Activated CD4-positive, alpha-beta T cell treated with anti-CD3 and anti-CD28 coated beads, Interleukin-2, amount 10 ng/mL, durations not matched to agents 7 days and 5 days (primary cell): ENCODE measurements around the gene SLC25A24. TPM values are rescaled to one million over a fixed set of nuclear protein-coding genes. Genes with fewer than 3 reads are reported as not detected.

Experiments used
- CTCF ChIA-PET: fragments of 350-600 bp; sonication (Branson Sonifier 250); formaldehyde crosslinking; loops from one replicate; lab custom pipeline; 2021; ENCODE audit warnings: antibody characterized with exemption; lab: Charles Lee
- POLR2A ChIA-PET: fragments of 350-600 bp; sonication (Branson Sonifier 250); formaldehyde crosslinking; loops from one replicate; lab custom pipeline; 2021; ENCODE audit warnings: antibody characterized with exemption; lab: Charles Lee
- DNase-seq: peaks from one replicate; pipeline ENCODE4 v3.0.0-alpha.2; 2020
- H3K27ac Mint-ChIP-seq: one replicate; pipeline ENCODE4 v1.8.0; 2021; ENCODE audit warnings: mild to moderate bottlenecking, moderate library complexity, mixed read lengths
- H3K27me3 Mint-ChIP-seq: one replicate; pipeline ENCODE4 v1.8.0; 2021; ENCODE audit warnings: mixed read lengths
- H3K36me3 Mint-ChIP-seq: one replicate; pipeline ENCODE4 v1.8.0; 2021; ENCODE audit warnings: low read depth, mixed read lengths
- H3K4me1 Mint-ChIP-seq: one replicate; pipeline ENCODE4 v1.8.0; 2021; ENCODE audit warnings: mixed read lengths
- H3K4me3 Mint-ChIP-seq: one replicate; pipeline ENCODE4 v1.8.0; 2021; ENCODE audit warnings: mild to moderate bottlenecking, moderate library complexity, mixed read lengths
- H3K9me3 Mint-ChIP-seq: one replicate; pipeline ENCODE4 v1.8.0; 2021; ENCODE audit warnings: mixed read lengths
- total RNA-seq, 2 experiments: library from RNA; stranded (reverse); gene quantifications; one replicate each; pipeline ENCODE4 v1.2.3, GENCODE V29; 2021

Gene SLC25A24
- total RNA-seq, 2 experiments from 2014 or later = 30.5 to 32.1 TPM

- no peaks in the 10 kb centered on the region for H3K9me3 Mint-ChIP-seq
- H3K4me3 Mint-ChIP-seq = no peak overlapping the region
- CTCF ChIA-PET = interaction anchor here (0.6 to 7.7 kb wide), 14 partner anchors 14 to 520 kb away, joined by 3 to 76 read pairs (median 3); partner anchors contain the start of gene SLC25A24
- no peaks in the 10 kb centered on the region for H3K4me1 Mint-ChIP-seq
- H3K27ac Mint-ChIP-seq = no peak overlapping the region
- no peaks in the 10 kb centered on the region for H3K36me3 Mint-ChIP-seq
- H3K27me3 Mint-ChIP-seq = peaks cover 5% of the 10 kb centered on the region
- POLR2A ChIA-PET = no interaction called here
- no peak for DNase-seq
Measured at GRCh38 chr1:108124622-108125311, 75.4 kb downstream of the SLC25A24 start.

DNA sequence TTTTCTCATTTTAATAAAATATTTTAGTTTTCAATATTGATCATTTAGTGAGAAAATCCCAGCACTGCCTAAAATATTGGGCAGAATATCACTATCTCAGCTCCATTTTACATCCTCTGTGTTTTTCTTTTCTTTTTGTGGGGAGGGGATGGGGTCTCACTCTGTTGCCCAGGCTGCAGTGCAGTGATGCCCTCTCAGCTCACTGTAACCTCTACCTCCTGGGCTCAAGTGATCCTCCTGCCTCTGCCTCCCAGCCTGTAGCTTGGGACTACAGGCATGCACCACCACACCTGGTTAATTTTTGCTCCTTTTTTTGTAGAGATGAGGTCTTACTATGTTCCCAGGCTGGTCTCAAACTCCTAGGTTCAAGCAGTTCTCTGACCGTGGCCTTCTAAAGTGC lies 76.1 kb downstream of the SLC25A24 start:
- H3K4me3 Mint-ChIP-seq = no peak overlapping the region
- DNase-seq = no peak
- ChIA-PET CTCF (interaction anchor here (0.9 to 7.7 kb wide), 2 partner anchors 340 to 520 kb away, joined by 3 to 76 read pairs; no protein-coding TSS in a partner anchor), POLR2A (interaction anchor here (0.8 kb wide), 1 partner anchor 341 kb away, joined by 3 read pairs; no protein-coding TSS in a partner anchor)
- no peaks in the 10 kb centered on the region for H3K4me1 Mint-ChIP-seq
- no peaks in the 10 kb centered on the region for H3K36me3 Mint-ChIP-seq
- peaks cover 5% of the 10 kb centered on the region for H3K27me3 Mint-ChIP-seq
- no peaks in the 10 kb centered on the region for H3K9me3 Mint-ChIP-seq
- no peak overlapping the region for H3K27ac Mint-ChIP-seq

- Mint-ChIP-seq H3K27ac (no peak overlapping the region), H3K4me1 (peaks cover 5% of the 10 kb centered on the region), H3K27me3 (peaks cover 5% of the 10 kb centered on the region), H3K4me3 (no peak overlapping the region), H3K36me3 (no peaks in the 10 kb centered on the region), H3K9me3 (no peaks in the 10 kb centered on the region)
- DNase-seq = no peak
- CTCF ChIA-PET = no interaction called here
- POLR2A ChIA-PET = no interaction called here
Measured at GRCh38 chr1:108121358-108122143, 78.6 kb downstream of the SLC25A24 start.

- no peak for DNase-seq
- H3K36me3 Mint-ChIP-seq = no peaks in the 10 kb centered on the region
- CTCF ChIA-PET = interaction anchor here (2.4 kb wide), 1 partner anchor 14 kb away, joined by 6 read pairs; no protein-coding TSS in a partner anchor
- H3K4me1 Mint-ChIP-seq = peaks cover 5% of the 10 kb centered on the region
- H3K27ac Mint-ChIP-seq = no peak overlapping the region
- peaks cover 5% of the 10 kb centered on the region for H3K27me3 Mint-ChIP-seq
- no peaks in the 10 kb centered on the region for H3K9me3 Mint-ChIP-seq
- POLR2A ChIA-PET = no interaction called here
- H3K4me3 Mint-ChIP-seq = no peak overlapping the region
Measured at GRCh38 chr1:108120163-108120562, 80.0 kb downstream of the SLC25A24 start.

DNA sequence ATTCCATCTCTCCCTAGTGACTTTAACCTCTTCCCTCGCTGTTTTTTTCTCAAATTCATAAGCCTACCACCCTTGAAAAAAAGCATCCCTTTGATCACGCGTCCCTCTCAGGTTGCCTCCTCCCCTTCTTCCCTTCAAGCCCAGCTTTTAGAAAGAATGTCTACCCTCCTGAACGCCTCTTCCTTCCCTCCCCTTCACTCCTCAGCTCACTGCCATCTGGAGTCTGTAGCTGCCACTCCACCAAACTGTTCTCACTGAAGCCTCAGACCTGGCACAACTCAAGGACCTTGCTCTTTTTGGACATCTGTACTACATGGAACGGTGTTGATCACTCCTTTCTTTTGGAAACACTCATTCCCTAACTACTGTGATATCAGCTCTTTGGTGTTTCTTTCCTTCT lies 80.6 kb downstream of the SLC25A24 start:
- ChIA-PET POLR2A (no interaction called here), CTCF (interaction anchor here (2.4 to 2.8 kb wide), 2 partner anchors 13 to 337 kb away, joined by 6 to 12 read pairs; no protein-coding TSS in a partner anchor)
- no peak overlapping the region for H3K27ac Mint-ChIP-seq
- no peaks in the 10 kb centered on the region for H3K9me3 Mint-ChIP-seq
- DNase-seq = no peak
- peaks cover 5% of the 10 kb centered on the region for H3K4me1 Mint-ChIP-seq
- H3K36me3 Mint-ChIP-seq = no peaks in the 10 kb centered on the region
- H3K27me3 Mint-ChIP-seq = peaks cover 5% of the 10 kb centered on the region
- H3K4me3 Mint-ChIP-seq = no peak overlapping the region

DNA sequence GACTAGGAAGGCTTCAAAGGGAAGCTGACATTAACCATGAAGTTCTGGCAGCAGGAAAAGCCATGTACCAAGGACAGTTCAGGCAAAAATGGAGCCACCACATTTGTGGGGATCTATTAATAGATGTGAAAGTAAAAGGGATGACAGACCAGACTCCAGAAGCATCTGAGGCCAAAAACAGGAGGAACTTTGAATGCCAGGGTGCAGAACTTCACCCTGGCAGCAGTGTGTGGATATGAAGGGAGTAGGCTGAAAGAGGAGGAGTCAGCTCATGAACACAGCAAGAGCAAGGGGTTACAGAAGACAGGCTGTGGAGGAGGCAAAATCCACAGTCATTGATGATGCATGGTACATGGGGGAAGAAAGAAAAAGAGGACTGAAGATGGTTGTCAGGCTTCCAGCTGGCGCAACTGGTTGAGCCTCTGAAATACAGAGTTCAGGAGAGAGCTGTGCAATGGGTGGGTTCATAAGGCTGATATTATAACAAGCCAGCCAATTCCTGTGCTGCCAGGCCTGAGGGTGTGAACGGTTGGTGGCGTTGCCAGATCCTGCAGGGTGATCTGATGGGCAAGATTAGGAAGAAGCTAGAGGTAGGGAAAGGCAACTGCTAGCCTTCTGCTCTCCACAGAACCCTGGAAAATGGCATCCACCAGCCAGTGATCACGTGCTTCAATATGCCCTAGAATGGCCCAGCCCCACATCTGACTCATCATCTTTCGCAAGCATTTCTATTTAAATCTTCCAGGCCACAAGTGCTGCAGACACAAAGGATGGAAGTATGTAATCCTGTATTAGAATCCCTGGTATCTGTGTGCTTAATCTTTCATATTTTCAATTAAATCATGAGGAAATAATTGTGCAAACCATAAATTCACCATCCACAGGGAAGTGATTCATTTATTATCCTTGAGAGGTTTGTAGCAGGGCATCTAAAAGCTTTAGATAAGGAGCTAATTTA lies 81.9 kb downstream of the SLC25A24 start:
- POLR2A ChIA-PET = interaction anchor here (0.7 kb wide), 1 partner anchor 336 kb away, joined by 3 read pairs; no protein-coding TSS in a partner anchor
- DNase-seq = no peak
- no peak overlapping the region for H3K4me3 Mint-ChIP-seq
- CTCF ChIA-PET = interaction anchor here (2.4 to 2.8 kb wide), 2 partner anchors 12 to 336 kb away, joined by 6 to 12 read pairs; no protein-coding TSS in a partner anchor
- peaks cover 5% of the 10 kb centered on the region for H3K4me1 Mint-ChIP-seq
- H3K27ac Mint-ChIP-seq = no peak overlapping the region
- no peaks in the 10 kb centered on the region for H3K36me3 Mint-ChIP-seq
- H3K27me3 Mint-ChIP-seq = peaks cover 5% of the 10 kb centered on the region
- no peaks in the 10 kb centered on the region for H3K9me3 Mint-ChIP-seq

GRCh38 chr1:108117237-108117636 lies 82.9 kb downstream of the SLC25A24 start:
- no peaks in the 10 kb centered on the region for H3K9me3 Mint-ChIP-seq
- H3K36me3 Mint-ChIP-seq = no peaks in the 10 kb centered on the region
- ChIA-PET POLR2A (interaction anchor here (0.7 kb wide), 1 partner anchor 335 kb away, joined by 3 read pairs; no protein-coding TSS in a partner anchor), CTCF (interaction anchor here (2.8 kb wide), 1 partner anchor 335 kb away, joined by 12 read pairs; no protein-coding TSS in a partner anchor)
- DNase-seq = no peak
- H3K4me1 Mint-ChIP-seq = peaks cover 5% of the 10 kb centered on the region
- no peak overlapping the region for H3K27ac Mint-ChIP-seq
- H3K4me3 Mint-ChIP-seq = no peak overlapping the region
- H3K27me3 Mint-ChIP-seq = peaks cover 5% of the 10 kb centered on the region

DNA sequence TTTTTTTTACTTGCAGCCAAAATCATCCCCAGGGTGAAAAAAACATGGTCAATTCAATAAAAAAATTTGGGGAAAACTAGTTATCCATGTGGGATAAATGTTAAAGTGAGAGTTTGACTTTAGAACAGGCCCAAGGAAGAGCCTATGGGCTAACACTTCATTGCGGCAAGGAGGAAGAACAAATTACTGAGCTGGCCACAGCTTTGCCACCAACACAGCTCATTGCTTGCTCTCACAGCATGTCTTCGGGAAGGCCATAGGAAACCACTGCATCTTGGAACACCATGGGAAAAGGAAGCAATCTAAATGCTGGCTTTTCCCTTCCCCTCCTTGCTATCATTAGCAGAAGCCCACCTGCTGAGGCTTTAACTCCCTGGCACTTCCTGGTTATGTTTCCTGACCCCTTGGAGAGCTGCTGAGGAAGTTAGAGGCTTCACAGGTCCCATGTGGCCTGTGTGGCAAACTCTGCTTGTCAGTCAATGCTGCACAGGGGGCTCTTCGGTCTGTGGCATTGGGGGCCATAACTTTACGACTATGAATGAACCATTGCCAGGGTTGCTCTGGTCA lies 86.0 kb downstream of the SLC25A24 start:
- no peaks in the 10 kb centered on the region for H3K9me3 Mint-ChIP-seq
- no peaks in the 10 kb centered on the region for H3K36me3 Mint-ChIP-seq
- H3K27ac Mint-ChIP-seq = no peak overlapping the region
- H3K4me3 Mint-ChIP-seq = no peak overlapping the region
- DNase-seq = no peak
- ChIA-PET POLR2A (no interaction called here), CTCF (interaction anchor here (0.8 to 1.3 kb wide), 2 partner anchors 34 to 86 kb away, joined by 3 to 4 read pairs; partner anchors contain the start of gene SLC25A24)
- peaks cover 5% of the 10 kb centered on the region for H3K4me1 Mint-ChIP-seq
- no peaks in the 10 kb centered on the region for H3K27me3 Mint-ChIP-seq

DNA sequence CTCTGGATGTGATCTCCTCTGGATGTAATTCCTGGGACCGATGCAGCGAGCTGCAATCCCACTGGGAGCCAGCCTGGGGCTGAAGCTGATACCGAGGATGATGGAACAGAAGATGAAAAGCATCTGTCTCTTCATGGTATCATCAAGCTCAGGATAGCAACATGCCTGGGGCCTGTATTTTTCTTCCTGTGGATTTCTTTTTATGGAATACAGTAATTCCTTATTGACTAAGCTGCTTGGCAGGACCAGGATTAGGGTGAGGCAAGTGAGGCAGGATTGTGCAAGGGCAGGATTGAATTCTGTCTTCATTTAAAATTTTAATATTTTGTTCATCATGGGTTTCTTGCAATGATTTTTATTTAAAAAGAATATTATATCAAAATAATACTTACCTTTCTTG lies 86.6 kb downstream of the SLC25A24 start:
- Mint-ChIP-seq H3K27ac (no peak overlapping the region), H3K4me1 (peaks cover 5% of the 10 kb centered on the region), H3K9me3 (no peaks in the 10 kb centered on the region), H3K4me3 (no peak overlapping the region), H3K27me3 (no peaks in the 10 kb centered on the region), H3K36me3 (no peaks in the 10 kb centered on the region)
- CTCF ChIA-PET = interaction anchor here (0.6 to 0.8 kb wide), 2 partner anchors 10 to 33 kb away, joined by 3 to 4 read pairs; no protein-coding TSS in a partner anchor
- POLR2A ChIA-PET = no interaction called here
- DNase-seq = no peak

DNA sequence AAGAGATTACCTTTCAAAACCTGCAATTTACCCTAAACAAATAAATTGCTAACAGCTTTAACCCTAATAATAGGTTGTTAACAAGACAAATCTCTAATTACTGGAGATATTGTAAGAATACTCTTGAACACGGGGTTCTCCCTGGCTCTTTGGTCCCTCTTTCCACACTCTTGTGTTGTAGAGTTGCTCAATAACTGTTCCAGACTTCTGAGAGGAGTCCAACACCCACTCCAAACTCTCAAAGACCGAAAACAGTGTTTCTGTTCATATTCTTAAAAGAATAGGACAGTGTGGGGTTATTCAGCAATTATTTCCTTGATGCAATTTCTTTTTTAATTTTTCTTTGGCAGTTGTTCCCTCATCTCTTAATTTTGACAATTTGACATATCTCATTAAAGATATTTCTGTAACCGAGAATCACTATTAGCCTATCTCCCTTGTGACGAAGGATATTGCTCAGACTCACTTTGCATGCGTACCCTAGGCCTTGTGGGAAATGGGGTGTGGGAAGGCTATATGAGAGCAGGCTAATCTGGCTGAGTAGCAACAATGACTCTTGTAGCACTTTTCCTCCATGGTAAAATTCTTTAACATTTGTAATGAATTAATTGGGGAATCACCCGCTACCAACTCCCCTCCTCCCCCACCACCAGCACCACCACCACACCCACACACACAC lies 90.7 kb downstream of the SLC25A24 start:
- H3K27me3 Mint-ChIP-seq = no peaks in the 10 kb centered on the region
- ChIA-PET CTCF (no interaction called here), POLR2A (no interaction called here)
- H3K27ac Mint-ChIP-seq = no peak overlapping the region
- peaks cover 5% of the 10 kb centered on the region for H3K4me1 Mint-ChIP-seq
- peaks cover 2% of the 10 kb centered on the region for H3K36me3 Mint-ChIP-seq
- H3K9me3 Mint-ChIP-seq = no peaks in the 10 kb centered on the region
- H3K4me3 Mint-ChIP-seq = no peak overlapping the region
- no peak for DNase-seq

- no peaks in the 10 kb centered on the region for H3K9me3 Mint-ChIP-seq
- ChIA-PET POLR2A (no interaction called here), CTCF (interaction anchor here (0.6 to 0.9 kb wide), 2 partner anchors 326 to 335 kb away, joined by 3 read pairs; no protein-coding TSS in a partner anchor)
- no peak overlapping the region for H3K27ac Mint-ChIP-seq
- no peak for DNase-seq
- H3K4me1 Mint-ChIP-seq = peaks cover 5% of the 10 kb centered on the region
- peaks cover 2% of the 10 kb centered on the region for H3K36me3 Mint-ChIP-seq
- peaks cover 3% of the 10 kb centered on the region for H3K27me3 Mint-ChIP-seq
- no peak overlapping the region for H3K4me3 Mint-ChIP-seq
Measured at GRCh38 chr1:108108119-108108518, 92.0 kb downstream of the SLC25A24 start.
